ENCODE data around the gene ABCA9. TPM values are rescaled to one million over a fixed set of nuclear protein-coding genes. Genes with fewer than 3 reads are reported as not detected.

The ABCA9 gene
- total and polyA plus RNA-seq, 2 of the 13 experiments (the other 11 are each of a cell fraction or from before 2014, with no cell fraction given), result 0.04 TPM; not detected in 1

GRCh38 chr17:68937890-68938514 lies 122.7 kb downstream of the ABCA9 start (continued):
- no peak for TF ChIP-seq ZBTB26 (CRISPR knock-in tag; IDR thresholded peaks at IDR 0.05; ENCODE audit: borderline replicate concordance)
- no peak for TF ChIP-seq SMARCE1 (IDR thresholded peaks at IDR 0.05; ENCODE audit: borderline replicate concordance)
- peak; percentile 57; the same call in 1 of the 2 replicates for TF ChIP-seq ZMYM2 (CRISPR knock-in tag; IDR thresholded peaks at IDR 0.05)
- TF ChIP-seq ZNF260 (CRISPR knock-in tag; IDR thresholded peaks at IDR 0.05; ENCODE audit: borderline replicate concordance, low read depth), result no peak
- TF ChIP-seq ZNF709 (CRISPR knock-in tag; IDR thresholded peaks at IDR 0.05), result no peak
- no peak for TF ChIP-seq NR2F2 (IDR thresholded peaks at IDR 0.05; ENCODE audit: borderline replicate concordance, low read depth)
- TF ChIP-seq ZMAT5 (CRISPR knock-in tag; IDR thresholded peaks at IDR 0.05; ENCODE audit: borderline replicate concordance, low read depth), result no peak
- peak; percentile 92 for TF ChIP-seq HNRNPUL1 (IDR thresholded peaks at IDR 0.05; ENCODE audit: low read depth, low read length)
- no peak for TF ChIP-seq ZNF737 (CRISPR knock-in tag; IDR thresholded peaks at IDR 0.05; ENCODE audit: borderline replicate concordance)
- peak; percentile 28; the same call in 1 of the 2 replicates for TF ChIP-seq PHF21A (CRISPR knock-in tag; IDR thresholded peaks at IDR 0.05)
- no peak for TF ChIP-seq ZNF768 (CRISPR knock-in tag; IDR thresholded peaks at IDR 0.05)
- TF ChIP-seq ZNF24 (IDR thresholded peaks at IDR 0.05), result no peak
- TF ChIP-seq MED1 (CRISPR knock-in tag; IDR thresholded peaks at IDR 0.05), result peak; percentile 87
- TF ChIP-seq ARID3A (IDR thresholded peaks at IDR 0.05; ENCODE audit: low read depth, low read length), result peak; percentile 92
- no peak for TF ChIP-seq ZNF563 (CRISPR knock-in tag; IDR thresholded peaks at IDR 0.05)
- no peak for TF ChIP-seq ZNF615 (CRISPR knock-in tag; IDR thresholded peaks at IDR 0.05; ENCODE audit: borderline replicate concordance)
- no peak for TF ChIP-seq ZNF7 (CRISPR knock-in tag; IDR thresholded peaks at IDR 0.05)
- TF ChIP-seq PRMT3 (CRISPR knock-in tag; IDR thresholded peaks at IDR 0.05; ENCODE audit: borderline replicate concordance, low read depth), result no peak
- no peak for TF ChIP-seq ZNF546 (CRISPR knock-in tag; conservative IDR thresholded peaks at IDR 0.05)
- no peak for TF ChIP-seq ZNF567 (CRISPR knock-in tag; IDR thresholded peaks at IDR 0.05; ENCODE audit: borderline replicate concordance)
- 0 out of 2 replicates have a peak, but pooled peaks have one; percentile 64 for TF ChIP-seq BRD4 (CRISPR knock-in tag; IDR thresholded peaks at IDR 0.05)
- no peak for TF ChIP-seq ZNF160 (CRISPR knock-in tag; IDR thresholded peaks at IDR 0.05)
- TF ChIP-seq ERF (CRISPR knock-in tag; IDR thresholded peaks at IDR 0.05), result 0 out of 2 replicates have a peak, but pooled peaks have one; percentile 16
- TF ChIP-seq KDM6A (CRISPR knock-in tag; IDR thresholded peaks at IDR 0.05; ENCODE audit: low read depth), result peak; percentile 86
- TF ChIP-seq IRF1 (CRISPR knock-in tag; IDR thresholded peaks at IDR 0.05; ENCODE audit: low read depth), result no peak
- TF ChIP-seq MTA1 (CRISPR knock-in tag; IDR thresholded peaks at IDR 0.05; ENCODE audit: borderline replicate concordance), result no peak
